Neuronal stem cell (in vitro differentiated cells): Measurements from ENCODE around the gene CXCL11.

Experiments used
- DNase-seq: peaks from one replicate; pipeline ENCODE4 v3.0.0-alpha.2; 2013; ENCODE audit warnings: low spot score
- H2AFZ ChIP-seq: one replicate; pipeline ENCODE4 v1.6.1; 2013; ENCODE audit warnings: mild to moderate bottlenecking, low read length, inconsistent platforms
- H2AK5ac ChIP-seq: 2 replicates; pipeline ENCODE4 v1.6.1; 2013; ENCODE audit warnings: low read depth, mild to moderate bottlenecking, inconsistent platforms, low read length, moderate library complexity, mixed read lengths
- H2BK120ac ChIP-seq: 2 replicates; pipeline ENCODE4 v1.6.1; 2013; ENCODE audit warnings: low read depth, mild to moderate bottlenecking, inconsistent platforms, low read length, moderate library complexity, mixed read lengths
- H2BK12ac ChIP-seq: one replicate; pipeline ENCODE4 v1.6.1; 2013; ENCODE audit warnings: low read length, inconsistent platforms
- H2BK15ac ChIP-seq: 2 replicates; pipeline ENCODE4 v1.6.1; 2013; ENCODE audit warnings: mild to moderate bottlenecking, low read length, inconsistent platforms, mixed read lengths
- H2BK5ac ChIP-seq: one replicate; pipeline ENCODE4 v1.6.1; 2013; ENCODE audit warnings: inconsistent platforms, mild to moderate bottlenecking, low read length, moderate library complexity
- H3K14ac ChIP-seq: one replicate; pipeline ENCODE4 v1.6.1; 2013; ENCODE audit warnings: low read length, inconsistent platforms
- H3K18ac ChIP-seq: 2 replicates; pipeline ENCODE4 v1.6.1; 2013; ENCODE audit warnings: low read length, inconsistent platforms
- H3K23ac ChIP-seq: 2 replicates; pipeline ENCODE4 v1.6.1; 2013; ENCODE audit warnings: low read depth, mild to moderate bottlenecking, mixed read lengths, low read length, inconsistent platforms; ENCODE audit not compliant: poor library complexity
- H3K27ac ChIP-seq: replicated peaks from 3 replicates; pipeline ENCODE4 v1.5.1; 2013; ENCODE audit warnings: low read length, inconsistent platforms
- H3K27me3 ChIP-seq, 3 experiments: 2 replicates each; pipeline ENCODE4 v1.6.1; 2013; ENCODE audit warnings: low read length in 3 of 3, mild to moderate bottlenecking in 2 of 3, inconsistent platforms in 1 of 3, low read depth in 1 of 3, mixed read lengths in 1 of 3, moderate library complexity in 1 of 3; ENCODE audit not compliant: control insufficient read depth in 3 of 3, insufficient read depth in 3 of 3
- H3K36me3 ChIP-seq, 2 donors: replicated peaks in 1 of 2; 2 replicates each; pipeline ENCODE4 v1.6.1; 2013; ENCODE audit warnings: low read length in 2 of 2; ENCODE audit not compliant: control insufficient read depth in 2 of 2, insufficient read depth in 2 of 2
- H3K4ac ChIP-seq: 2 replicates; pipeline ENCODE4 v1.6.1; 2013; ENCODE audit warnings: inconsistent platforms, mild to moderate bottlenecking, low read length, moderate library complexity
- H3K4me1 ChIP-seq, 2 donors: 1 replicate in 1 of 2; 2 replicates in 1 of 2; pipeline ENCODE4 v1.6.1; 2013; ENCODE audit warnings: low read length in 2 of 2, low read depth in 1 of 2; ENCODE audit not compliant: control insufficient read depth in 2 of 2, insufficient read depth in 1 of 2
- H3K4me2 ChIP-seq: one replicate; pipeline ENCODE4 v1.6.1; 2013; ENCODE audit warnings: mild to moderate bottlenecking, low read length, inconsistent platforms; ENCODE audit not compliant: insufficient read depth, poor library complexity, severe bottlenecking
- H3K4me3 ChIP-seq, 2 donors: 2 replicates each; pipeline ENCODE4 v1.5.1; 2013; ENCODE audit warnings: low read length in 2 of 2, mild to moderate bottlenecking in 2 of 2, inconsistent platforms in 1 of 2, moderate library complexity in 1 of 2
- H3K79me1 ChIP-seq: one replicate; pipeline ENCODE4 v1.6.1; 2013; ENCODE audit warnings: low read depth, mild to moderate bottlenecking, inconsistent platforms, low read length, moderate library complexity
- H3K9ac ChIP-seq: one replicate; pipeline ENCODE4 v1.6.1; 2013; ENCODE audit warnings: mild to moderate bottlenecking, low read depth, low read length, inconsistent platforms; ENCODE audit not compliant: poor library complexity
- H3K9me3 ChIP-seq, 2 donors: replicated peaks in 1 of 2; 2 replicates each; pipeline versions ENCODE3 to v1.6.1; 2013; ENCODE audit warnings: low read length in 2 of 2, mild to moderate bottlenecking in 2 of 2, inconsistent platforms in 1 of 2, low read depth in 1 of 2, mixed read lengths in 1 of 2, moderate library complexity in 1 of 2; ENCODE audit not compliant: control insufficient read depth in 2 of 2, insufficient read depth in 1 of 2
- H4K8ac ChIP-seq: one replicate; pipeline ENCODE4 v1.6.1; 2013; ENCODE audit warnings: low read depth, mild to moderate bottlenecking, inconsistent platforms, low read length, moderate library complexity
- H4K91ac ChIP-seq: one replicate; pipeline ENCODE4 v1.6.1; 2013; ENCODE audit warnings: low read length, low read depth, mild to moderate bottlenecking, inconsistent platforms; ENCODE audit not compliant: poor library complexity
- WGBS, 2 donors: extraction: QIAGEN DNeasy Blood & Tissue Kit; methylation state at CpG; one replicate each; pipeline ENCODE4 v1.1.7; 2013; ENCODE audit warnings: missing lambda C conversion rate in 2 of 2, mixed read lengths in 1 of 2; ENCODE audit not compliant: insufficient read length in 2 of 2, insufficient replicate concordance in 1 of 2; ENCODE audit errors: extremely low coverage in 2 of 2; 5-methylcytosine and 5-hydroxymethylcytosine counted together

The CXCL11 gene

DNA sequence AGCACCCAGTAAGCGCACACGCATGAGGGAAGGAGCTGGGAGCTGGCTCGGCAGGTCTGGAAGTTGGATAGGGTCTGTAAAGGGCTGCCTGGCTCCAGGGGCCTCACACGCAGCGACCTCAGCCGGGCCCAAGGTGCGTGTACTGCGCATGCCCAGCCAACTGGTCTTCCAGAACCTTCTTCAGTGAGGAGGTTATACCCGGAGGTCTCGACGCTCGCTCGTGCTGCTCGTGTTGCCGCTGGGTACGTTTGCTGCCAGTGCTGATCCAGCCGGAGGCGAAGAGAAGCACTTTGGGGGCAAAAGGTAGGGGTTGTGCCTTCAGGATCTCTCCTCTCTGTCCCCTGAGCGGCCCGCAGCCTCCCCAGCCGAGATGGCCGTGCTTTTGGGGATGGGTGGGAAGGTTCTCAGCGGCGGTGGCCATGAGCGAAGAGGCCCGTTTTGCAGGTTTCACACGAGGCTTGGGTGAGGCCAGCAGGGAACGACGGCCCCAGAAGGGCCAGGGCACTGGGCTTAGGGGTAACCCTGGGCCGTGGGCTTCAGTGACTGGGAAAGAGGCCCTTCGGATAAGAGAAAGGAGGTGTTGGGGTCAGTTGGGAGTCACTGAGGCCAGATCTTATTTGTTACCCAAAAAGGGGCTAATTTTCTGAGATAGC lies 24.7 kb downstream of the CXCL11 start:
- H2BK15ac ChIP-seq = peak overlapping the region; percentile 1
- no peak overlapping the region for H3K4me2 ChIP-seq
- H3K36me3 ChIP-seq = no peaks in the 10 kb centered on the region
- peak overlapping the region; percentile 78 for H4K8ac ChIP-seq
- H3K27ac ChIP-seq = no peak overlapping the region
- H3K79me1 ChIP-seq = peaks cover 1% of the 10 kb centered on the region
- H2AFZ ChIP-seq = peak overlapping the region; percentile 75
- DNase-seq = no peak
- H3K9ac ChIP-seq = no peak overlapping the region
- no peak overlapping the region for H2BK120ac ChIP-seq
- H3K23ac ChIP-seq = no peak overlapping the region
- H2BK12ac ChIP-seq = no peak overlapping the region
- peak overlapping the region; percentile 61 for H2BK5ac ChIP-seq
- no peak overlapping the region for H4K91ac ChIP-seq
- no CpG with 5 or more reads among the region's 31 CpGs for WGBS, 2 donors
- peaks cover 4% of the 10 kb centered on the region in 2 donors for H3K4me1 ChIP-seq
- H3K9me3 ChIP-seq = no peaks in the 10 kb centered on the region
- peak overlapping the region; percentile 11 for H3K14ac ChIP-seq
- H3K4ac ChIP-seq = no peak overlapping the region
- peak overlapping the region; percentile 22 for H2AK5ac ChIP-seq
- peaks cover 0 to 3% (median 0%) of the 10 kb centered on the region in 3 experiments for H3K27me3 ChIP-seq
- H3K18ac ChIP-seq = no peak overlapping the region
- no peak overlapping the region for H3K4me3 ChIP-seq

- peak overlapping the region; percentile 75 for H2AFZ ChIP-seq
- no peak overlapping the region for H3K4me2 ChIP-seq
- H3K4me3 ChIP-seq = no peak overlapping the region
- peak overlapping the region; percentile 1 for H2BK15ac ChIP-seq
- H3K27me3 ChIP-seq = peaks cover 0 to 3% (median 0%) of the 10 kb centered on the region in 3 experiments
- WGBS, 2 donors = no CpG with 5 or more reads among the region's 13 CpGs
- peak overlapping the region; percentile 11 for H3K14ac ChIP-seq
- H2BK120ac ChIP-seq = no peak overlapping the region
- no peak overlapping the region for H3K27ac ChIP-seq
- H3K79me1 ChIP-seq = peaks cover 1% of the 10 kb centered on the region
- peak overlapping the region; percentile 22 for H2AK5ac ChIP-seq
- H2BK5ac ChIP-seq = peak overlapping the region; percentile 61
- no peak overlapping the region for H3K23ac ChIP-seq
- DNase-seq = no peak
- H3K36me3 ChIP-seq = no peaks in the 10 kb centered on the region
- no peak overlapping the region for H4K91ac ChIP-seq
- no peak overlapping the region for H3K4ac ChIP-seq
- H4K8ac ChIP-seq = no peak overlapping the region
- H2BK12ac ChIP-seq = no peak overlapping the region
- peaks cover 4% of the 10 kb centered on the region in 2 donors for H3K4me1 ChIP-seq
- H3K9ac ChIP-seq = no peak overlapping the region
- no peaks in the 10 kb centered on the region for H3K9me3 ChIP-seq
- H3K18ac ChIP-seq = no peak overlapping the region
These were observed 25.3 kb downstream of the CXCL11 start for GRCh38 chr4:76010576-76010975.

DNA sequence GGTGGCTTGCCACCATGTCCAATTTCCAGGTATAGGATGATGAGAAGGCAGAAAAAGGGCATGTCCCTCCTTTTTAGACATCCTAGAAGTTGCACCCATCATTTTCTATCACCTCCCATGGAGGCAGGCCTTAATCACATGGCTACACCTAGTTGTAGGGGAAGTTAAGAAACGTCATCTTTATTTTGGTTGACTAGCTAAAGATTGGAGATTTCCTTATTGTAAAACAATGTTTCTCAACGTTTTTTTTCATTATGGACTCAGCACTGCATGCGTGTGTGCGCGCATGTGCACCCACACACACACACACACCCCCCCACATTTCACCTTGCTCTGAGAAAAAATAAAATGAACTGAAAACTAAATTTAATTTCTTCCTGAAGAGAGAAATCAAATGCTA lies 26.6 kb downstream of the CXCL11 start:
- peaks cover 1% of the 10 kb centered on the region for H3K79me1 ChIP-seq
- H3K36me3 ChIP-seq = no peaks in the 10 kb centered on the region
- H2BK5ac ChIP-seq = no peak overlapping the region
- H3K4me3 ChIP-seq = no peak overlapping the region
- no peak for DNase-seq
- H2BK15ac ChIP-seq = no peak overlapping the region
- H3K9ac ChIP-seq = no peak overlapping the region
- H2AK5ac ChIP-seq = no peak overlapping the region
- no peak overlapping the region for H2BK120ac ChIP-seq
- H3K4me2 ChIP-seq = no peak overlapping the region
- no peaks in the 10 kb centered on the region for H3K9me3 ChIP-seq
- no peak overlapping the region for H3K23ac ChIP-seq
- no peak overlapping the region for H4K8ac ChIP-seq
- WGBS, 2 donors = no CpG with 5 or more reads among the region's 5 CpGs
- peaks cover 0 to 3% (median 0%) of the 10 kb centered on the region in 3 experiments for H3K27me3 ChIP-seq
- H3K18ac ChIP-seq = no peak overlapping the region
- no peak overlapping the region for H2AFZ ChIP-seq
- no peak overlapping the region for H2BK12ac ChIP-seq
- H3K4ac ChIP-seq = no peak overlapping the region
- H3K27ac ChIP-seq = no peak overlapping the region
- H3K14ac ChIP-seq = no peak overlapping the region
- H3K4me1 ChIP-seq = peaks cover 4% of the 10 kb centered on the region in 2 donors
- no peak overlapping the region for H4K91ac ChIP-seq

DNA sequence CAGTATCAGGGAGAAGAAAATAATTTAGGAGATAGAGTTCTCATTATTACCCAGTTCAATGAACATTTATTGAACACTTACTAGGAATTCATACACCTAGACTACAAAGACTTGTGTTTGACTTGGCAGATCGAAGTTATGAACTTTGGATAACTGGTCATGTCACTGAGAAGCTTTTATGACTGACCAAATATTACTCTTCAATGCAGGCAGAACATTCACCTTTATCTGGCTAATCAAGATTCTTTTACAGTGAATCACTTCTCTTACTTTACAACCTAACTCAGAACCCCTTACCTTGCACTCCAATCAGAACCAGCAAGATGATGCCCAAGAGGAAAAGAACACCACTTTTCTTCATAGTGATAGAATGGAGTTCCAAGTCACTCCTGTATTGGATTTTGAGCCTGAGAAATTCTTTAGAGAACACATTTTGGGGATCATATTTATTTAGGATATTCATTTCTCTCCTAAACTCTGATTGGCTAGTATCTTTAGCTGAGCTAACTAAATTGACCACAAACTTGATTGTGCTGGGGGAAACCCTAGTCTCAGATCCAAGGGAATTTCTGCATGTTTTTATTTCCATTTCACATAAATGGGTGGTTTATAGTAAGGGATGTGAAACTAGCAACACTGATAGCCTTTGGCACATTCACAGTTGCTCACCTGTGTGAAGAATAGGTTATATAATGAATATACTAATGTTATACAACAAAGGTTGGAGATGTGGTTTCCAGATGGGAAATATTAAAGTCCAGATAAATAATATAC lies 28.6 kb downstream of the CXCL11 start, which contains the start of gene CXCL9:
CXCL9 (minus strand) TSS at position 421 of the 774 bp plus-strand sequence; CDS start at position 361, 60 bp downstream.
- H3K4ac ChIP-seq = no peak within 1 kb of the TSS
- H4K91ac ChIP-seq = no peak within 1 kb of the TSS
- H3K27me3 ChIP-seq = peaks cover 0 to 3% (median 0%) of the 10 kb centered on the region in 3 experiments
- peaks cover 1% of the 10 kb centered on the region for H3K79me1 ChIP-seq
- H3K9me3 ChIP-seq = no peaks in the 10 kb centered on the region
- no peak within 1 kb of the TSS for H2BK12ac ChIP-seq
- H3K4me2 ChIP-seq = no peak within 1 kb of the TSS
- no peak within 1 kb of the TSS for H3K27ac ChIP-seq
- no peak for DNase-seq
- no peak within 1 kb of the TSS for H2BK120ac ChIP-seq
- no peak within 1 kb of the TSS for H2AK5ac ChIP-seq
- no peak within 1 kb of the TSS for H2BK15ac ChIP-seq
- H4K8ac ChIP-seq = no peak within 1 kb of the TSS
- H3K18ac ChIP-seq = no peak within 1 kb of the TSS
- no peak within 1 kb of the TSS for H3K4me3 ChIP-seq
- H2BK5ac ChIP-seq = no peak within 1 kb of the TSS
- no peaks in the 10 kb centered on the region for H3K36me3 ChIP-seq
- peaks cover 4% of the 10 kb centered on the region in 2 donors for H3K4me1 ChIP-seq
- no peak within 1 kb of the TSS for H2AFZ ChIP-seq
- no peak within 1 kb of the TSS for H3K9ac ChIP-seq
- H3K23ac ChIP-seq = no peak within 1 kb of the TSS
- no CpG with 5 or more reads among the region's 1 CpG for WGBS, 2 donors
- no peak within 1 kb of the TSS for H3K14ac ChIP-seq
